ENCODE data around the gene FABP1.

FABP1 gene

DNA sequence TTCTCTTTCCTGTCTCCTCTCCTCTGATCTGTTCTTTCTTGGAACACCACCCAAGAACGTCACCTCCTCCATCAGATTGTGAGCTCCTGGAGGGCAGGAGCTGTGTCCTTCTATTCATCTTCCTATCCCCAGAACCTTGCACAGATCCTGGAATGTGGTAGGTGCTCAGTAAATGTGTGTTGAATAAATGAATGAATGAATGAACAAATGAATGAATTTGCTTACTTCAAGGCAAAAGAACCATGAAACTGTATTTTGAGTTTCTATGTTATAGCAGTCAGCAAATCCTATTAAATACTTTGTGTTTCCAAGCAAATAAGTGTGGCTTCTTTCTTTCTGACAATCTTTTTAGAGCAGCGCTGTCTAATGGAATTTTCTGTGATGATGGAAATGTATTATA is 14.8 kb downstream of the FABP1 start:
- DNase-seq = no peak

- no peak for DNase-seq
These were observed 17.0 kb downstream of the FABP1 start for GRCh38 chr2:88110830-88111229.

GRCh38 chr2:88108796-88109195 is 19.1 kb downstream of the FABP1 start:
- DNase-seq = no peak

DNA sequence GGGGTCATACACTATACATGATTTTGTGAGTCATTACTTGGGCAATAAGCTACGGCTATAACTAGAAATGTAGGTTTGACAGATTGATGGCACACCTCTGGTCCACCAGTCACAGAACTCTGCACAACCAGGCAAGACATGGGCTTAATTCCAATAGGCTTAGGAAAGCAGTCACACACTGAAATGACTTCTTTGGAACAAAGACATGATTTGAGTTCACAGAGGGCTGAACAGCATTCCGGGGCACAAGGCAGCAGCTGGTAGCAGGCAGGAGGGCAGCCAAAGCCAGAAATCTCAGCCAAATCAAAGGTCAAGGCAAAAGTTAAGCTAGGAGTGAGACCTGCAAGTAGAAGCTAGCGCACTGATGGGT is 27.4 kb downstream of the FABP1 start:
- DNase-seq = no peak

DNA sequence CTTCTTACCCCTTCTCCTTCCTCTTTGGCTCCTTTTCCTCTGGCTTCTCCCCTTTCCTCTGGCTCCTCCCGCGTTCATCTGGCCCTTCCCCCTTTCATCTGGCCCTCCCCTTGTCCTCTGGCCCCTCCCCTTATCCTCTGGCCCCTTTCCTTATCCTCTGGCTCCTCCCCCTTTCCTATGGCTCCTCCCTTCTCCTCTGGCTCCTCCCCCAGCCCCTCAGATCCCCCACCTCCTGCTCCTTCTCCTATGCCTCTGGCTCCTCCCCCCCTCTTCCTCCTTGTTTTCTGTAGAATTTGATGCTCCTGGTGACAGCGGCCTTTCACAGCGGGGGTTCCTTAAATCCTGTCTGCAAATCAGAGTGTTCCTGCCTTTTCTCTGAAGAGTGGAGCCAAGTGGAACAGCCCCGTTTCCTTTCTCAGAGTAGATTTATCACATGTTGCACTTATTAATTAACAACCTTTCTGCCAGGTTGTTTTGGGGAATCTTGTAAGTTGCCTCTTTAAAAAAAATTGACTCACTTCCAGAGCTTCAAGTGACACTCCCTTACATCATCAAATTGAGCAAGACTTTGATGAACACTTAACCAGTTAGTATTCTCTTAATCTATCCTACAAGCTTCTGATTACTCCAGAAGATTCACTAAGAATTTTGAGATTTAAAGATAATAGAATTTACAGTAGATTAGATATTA is 27.9 kb downstream of the FABP1 start:
- no peak for DNase-seq

DNA sequence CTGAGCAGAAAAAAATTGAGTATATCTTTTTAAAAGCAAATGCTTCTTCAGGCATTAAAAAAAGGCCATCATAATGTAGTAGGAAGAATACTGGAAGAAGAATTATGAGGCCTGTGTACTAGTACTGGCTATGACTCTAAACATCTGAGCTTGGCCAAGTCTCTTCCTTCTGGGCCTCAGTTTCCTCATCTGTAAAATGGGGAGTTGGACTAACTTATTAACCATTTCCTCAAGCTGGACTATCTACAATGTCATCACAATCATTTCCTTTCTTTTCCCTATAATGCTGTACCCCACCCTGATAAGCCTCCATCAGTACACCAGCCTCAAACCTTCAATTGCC is 29.3 kb downstream of the FABP1 start:
- no peak for DNase-seq

- no peak for DNase-seq
These were observed 29.8 kb downstream of the FABP1 start for GRCh38 chr2:88097891-88098557.

- DNase-seq = no peak
These were observed 30.7 kb downstream of the FABP1 start for GRCh38 chr2:88097192-88097591.

DNA sequence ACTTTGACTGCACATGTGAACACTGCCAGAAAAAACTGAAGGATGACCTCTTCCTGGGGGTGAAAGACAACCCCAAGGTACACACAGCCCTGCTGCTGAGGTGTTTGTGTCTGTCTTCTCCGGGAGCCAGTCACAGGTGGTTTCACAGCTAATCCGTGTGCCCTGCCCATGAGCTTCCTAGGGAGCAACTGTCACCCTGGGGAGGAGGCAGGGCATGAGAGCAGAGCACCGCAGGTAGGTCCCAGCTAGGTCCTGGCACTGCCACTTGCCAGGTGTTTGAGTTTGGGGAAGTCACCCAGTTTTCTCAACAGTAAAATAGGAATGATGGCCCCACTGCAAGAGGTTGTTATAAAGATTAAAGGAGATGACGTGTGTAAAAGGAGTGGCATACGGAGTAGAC is 31.2 kb downstream of the FABP1 start:
- DNase-seq = no peak

DNA sequence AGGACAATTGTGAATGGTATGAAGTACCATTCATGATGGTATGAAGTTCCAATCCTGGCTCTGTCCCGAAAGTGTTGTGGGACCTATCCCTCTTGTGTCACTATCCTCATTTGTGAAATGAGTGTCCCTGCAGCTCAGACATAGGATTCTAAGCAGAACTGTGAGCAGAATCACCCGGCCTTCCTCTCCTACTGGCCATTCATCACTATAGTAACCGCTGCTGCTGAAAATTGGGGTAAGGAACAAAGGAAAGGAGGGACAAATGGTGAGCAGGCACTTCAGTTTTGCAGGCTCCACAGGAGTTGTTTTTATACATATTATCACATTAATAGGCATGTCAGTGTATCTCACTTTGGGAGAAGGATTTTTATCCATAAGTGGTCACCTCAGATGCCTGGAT is 32.8 kb downstream of the FABP1 start:
- no peak for DNase-seq

DNA sequence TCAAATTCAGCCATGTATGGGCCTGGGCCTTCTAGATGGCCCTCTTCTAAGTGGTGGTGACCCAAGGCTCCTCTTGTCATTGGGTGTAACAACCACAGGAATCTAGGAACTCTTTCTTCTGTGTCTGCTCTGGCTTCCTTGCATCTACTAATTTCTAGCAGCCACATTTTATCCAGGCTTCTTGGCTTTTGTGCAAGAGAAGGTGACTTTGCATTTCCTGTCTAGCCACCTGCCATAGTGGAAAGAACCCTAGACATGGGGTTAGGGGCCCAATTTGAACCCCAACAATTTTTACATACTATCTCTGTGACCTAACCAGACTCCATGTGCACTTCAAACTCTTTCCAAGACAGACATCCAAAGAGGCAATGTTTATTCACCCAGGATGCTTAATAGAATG is 35.1 kb downstream of the FABP1 start:
- DNase-seq = no peak

- DNase-seq = peak; percentile 56
These were observed 35.9 kb downstream of the FABP1 start for GRCh38 chr2:88091943-88092342.

DNA sequence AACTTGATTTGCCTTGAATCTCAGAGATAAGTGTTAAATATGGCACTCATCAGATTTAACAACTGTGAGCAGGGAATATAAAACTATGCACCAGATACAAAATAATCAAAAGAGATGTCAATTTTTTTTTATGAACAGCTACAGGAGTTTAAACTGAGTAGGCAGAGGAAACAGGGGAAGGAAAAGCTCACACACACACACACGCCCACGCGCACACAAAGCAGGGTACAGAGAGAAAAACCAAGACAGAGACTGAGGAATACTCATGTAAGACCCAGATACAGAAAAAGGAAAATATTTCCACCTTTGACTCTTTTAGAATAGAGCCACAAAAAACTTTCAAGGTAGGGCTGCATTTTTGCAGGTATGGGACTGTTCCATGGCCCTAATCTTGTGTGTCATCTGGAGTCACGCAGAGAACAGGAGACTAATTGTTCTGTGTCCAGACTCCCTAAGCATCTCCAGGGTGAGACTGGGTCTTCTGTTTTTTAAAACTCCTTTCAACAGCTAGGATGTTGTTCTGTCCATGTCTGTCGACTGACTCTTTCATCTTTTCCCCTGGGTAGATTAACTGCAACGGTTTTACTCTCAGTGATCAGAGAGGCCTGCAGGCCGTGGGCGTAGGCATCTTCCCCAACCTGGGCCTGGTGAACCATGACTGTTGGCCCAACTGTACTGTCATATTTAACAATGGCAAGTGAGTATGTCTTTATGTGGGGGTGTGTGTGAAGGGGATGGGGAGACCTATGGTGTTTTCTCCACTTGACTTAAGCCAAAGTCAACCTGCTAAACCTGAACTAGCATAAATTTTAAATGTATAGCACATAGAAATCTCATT is 37.2 kb downstream of the FABP1 start:
- DNase-seq = no peak

DNA sequence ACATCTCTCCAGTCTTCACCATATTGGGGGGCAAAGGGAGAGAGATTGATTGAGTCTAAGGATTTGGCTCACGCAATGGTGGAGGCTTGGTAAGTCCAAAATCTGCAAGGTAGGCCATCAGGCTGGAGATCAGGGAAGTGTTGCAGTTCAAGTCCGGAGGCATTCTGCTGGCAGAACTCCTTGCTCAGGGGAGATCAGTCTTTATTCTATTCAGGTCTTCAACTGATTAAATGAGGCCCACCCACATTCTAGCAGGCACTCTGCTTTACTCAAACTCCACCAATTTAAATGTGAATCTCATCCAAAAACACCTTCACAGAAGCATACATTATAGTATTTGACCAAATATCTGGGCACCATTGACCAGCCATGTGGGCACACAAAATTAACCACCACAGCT is 38.9 kb downstream of the FABP1 start:
- DNase-seq = no peak

- DNase-seq = no peak
These were observed 40.1 kb downstream of the FABP1 start for GRCh38 chr2:88087763-88088162.

- DNase-seq = no peak
These were observed 40.8 kb downstream of the FABP1 start for GRCh38 chr2:88087073-88087472.

DNA sequence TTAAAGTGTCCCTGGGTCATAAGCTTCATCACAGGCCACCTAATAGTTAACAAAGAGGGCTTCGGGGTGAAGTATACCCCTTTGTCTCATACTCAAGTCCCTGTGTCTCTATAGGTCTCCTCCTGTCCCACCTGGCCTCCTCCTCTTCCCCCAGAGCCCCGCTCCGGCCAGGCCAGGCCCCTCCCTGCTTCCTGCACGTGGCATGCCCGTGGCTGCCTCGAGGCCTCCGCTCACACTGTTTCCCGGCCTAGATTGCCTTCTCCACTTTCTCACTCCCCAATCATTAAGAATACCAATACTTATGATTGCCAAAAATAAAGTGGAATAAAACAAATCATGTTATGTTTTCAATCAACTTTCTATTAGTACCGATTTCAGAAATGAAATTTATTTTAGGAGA is 41.5 kb downstream of the FABP1 start:
- DNase-seq = no peak

- no peak for DNase-seq
These were observed 42.3 kb downstream of the FABP1 start for GRCh38 chr2:88085602-88086001.

- no peak for DNase-seq
These were observed 42.8 kb downstream of the FABP1 start for GRCh38 chr2:88085099-88085498.

DNA sequence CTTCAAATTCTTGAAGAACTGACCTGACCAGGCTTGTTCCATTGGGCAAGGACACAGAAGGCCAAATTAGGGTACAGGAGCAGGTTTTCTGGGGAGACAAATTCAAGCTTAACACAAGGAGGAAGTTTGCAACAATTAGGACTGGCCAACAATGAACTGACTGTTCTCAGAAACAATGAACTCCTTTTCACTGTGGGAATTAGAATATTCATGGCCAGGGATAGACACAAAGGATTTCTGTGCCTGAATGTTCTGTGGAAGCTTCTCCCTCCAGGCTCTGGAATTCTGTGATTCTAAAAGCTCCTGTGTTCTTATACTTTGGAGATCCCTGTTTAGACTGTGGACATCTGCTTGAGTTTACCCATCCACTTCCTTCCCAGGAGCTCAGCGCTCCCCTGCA is 45.1 kb downstream of the FABP1 start:
- no peak for DNase-seq

- DNase-seq = no peak
These were observed 45.8 kb downstream of the FABP1 start for GRCh38 chr2:88081924-88082608.

DNA sequence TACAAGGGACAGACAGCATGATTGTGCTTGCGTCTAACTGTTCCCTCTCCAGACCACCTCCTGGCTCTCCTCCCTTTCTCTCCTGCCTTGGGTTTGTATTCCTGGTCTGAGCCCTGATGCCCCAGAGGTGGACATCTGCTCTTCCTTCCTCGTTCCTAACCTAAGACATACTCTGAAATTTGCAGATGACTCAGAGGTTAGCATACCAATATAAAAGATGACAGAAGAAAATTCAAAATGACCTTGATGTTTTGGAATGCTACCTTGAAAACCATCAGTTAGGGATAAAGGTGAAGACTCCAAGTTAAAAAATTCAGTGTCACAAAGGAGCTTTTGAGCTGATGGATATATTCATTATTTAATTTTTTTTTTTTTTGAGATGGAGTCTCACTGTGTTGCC is 47.3 kb downstream of the FABP1 start:
- no peak for DNase-seq

DNA sequence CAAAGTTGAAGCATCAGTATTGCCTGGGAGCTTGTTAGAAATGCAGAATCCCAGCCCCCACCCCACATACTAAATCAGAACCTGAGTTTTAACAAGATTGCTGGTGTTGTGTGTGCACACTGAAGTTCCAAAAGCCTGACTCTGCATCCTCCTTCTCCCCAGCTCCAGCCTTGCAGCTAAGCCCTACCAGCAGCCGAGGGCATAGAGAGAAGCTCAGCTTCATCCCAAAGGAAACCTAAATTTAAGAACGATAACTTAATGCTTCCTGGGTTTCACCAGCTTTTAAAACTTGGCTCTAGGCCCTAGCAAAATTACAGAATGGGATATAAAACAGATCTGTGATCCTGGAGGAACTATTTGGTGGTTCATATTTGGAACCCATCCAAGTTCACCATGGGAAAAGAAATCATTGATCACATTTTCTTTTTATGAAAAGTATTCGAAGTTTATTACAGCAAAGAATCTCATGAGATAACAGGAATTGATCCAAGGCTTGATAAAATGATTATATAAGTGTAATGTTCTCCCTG is 49.2 kb downstream of the FABP1 start:
- no peak for DNase-seq

Data from SIG-M5 (cell line).